HG02610 (cell line): ENCODE data around the gene ODR4.
"Not testable (repeated sequence)": the region's sequence is repeated elsewhere in the genome, so short reads cannot be mapped to it uniquely, and the experiment has no call there.

Experiments
- ATAC-seq: cut with Tn5 transposase; IDR thresholded peaks from one replicate; pipeline ENCODE4 v1.9.1; 2021; ENCODE audit warnings: mild to moderate bottlenecking, moderate library complexity; ENCODE audit not compliant: unreplicated experiment

ODR4 gene

GRCh38 chr1:186375152-186375928 is at the start of gene ODR4, which contains the start of gene TPR:
Gene ODR4, plus strand, starts transcription at chr1:186375838. Its CDS starts 3,948 bp downstream, at chr1:186379786.
Gene TPR, minus strand, starts transcription at chr1:186375253. Its CDS starts 225 bp downstream, at chr1:186375028.
- peak; percentile 87 for ATAC-seq

GRCh38 chr1:186326009-186326408 is 49.6 kb upstream of the ODR4 start:
- ATAC-seq: no peak

GRCh38 chr1:186327331-186327730 is 48.3 kb upstream of the ODR4 start:
- ATAC-seq: no peak

- no peak for ATAC-seq
These were observed 44.9 kb upstream of the ODR4 start for GRCh38 chr1:186330758-186331157.

GRCh38 chr1:186337554-186337953 is 38.1 kb upstream of the ODR4 start:
- ATAC-seq: no peak

GRCh38 chr1:186340772-186341171 is 34.9 kb upstream of the ODR4 start:
- ATAC-seq: no peak

- not testable (repeated sequence) for ATAC-seq
These were observed 27.6 kb upstream of the ODR4 start for GRCh38 chr1:186347837-186348691.

GRCh38 chr1:186374303-186375151 is 1.1 kb upstream of the ODR4 start:
- peak; percentile 25 for ATAC-seq

- ATAC-seq: no peak
These were observed 286 bp downstream of the ODR4 start for GRCh38 chr1:186375929-186376319.

GRCh38 chr1:186386725-186387383 is 11.2 kb downstream of the ODR4 start:
- no peak for ATAC-seq

- no peak for ATAC-seq
These were observed 15.3 kb downstream of the ODR4 start for GRCh38 chr1:186390925-186391324.

- ATAC-seq: no peak
These were observed 16.2 kb downstream of the ODR4 start for GRCh38 chr1:186391841-186392240.

- not testable (repeated sequence) for ATAC-seq
These were observed 17.1 kb downstream of the ODR4 start for GRCh38 chr1:186392711-186393110.

GRCh38 chr1:186401446-186401845 is 25.8 kb downstream of the ODR4 start:
- ATAC-seq: not testable (repeated sequence)

GRCh38 chr1:186403632-186404031 is 28.0 kb downstream of the ODR4 start:
- no peak for ATAC-seq

- peak; percentile 45 for ATAC-seq
These were observed 28.9 kb downstream of the ODR4 start for GRCh38 chr1:186404454-186405051.

- peak; percentile 61 for ATAC-seq
These were observed 33.5 kb downstream of the ODR4 start for GRCh38 chr1:186409091-186409490.

- ATAC-seq: no peak
These were observed 37.7 kb downstream of the ODR4 start for GRCh38 chr1:186413319-186413718.

- ATAC-seq: no peak
These were observed 42.9 kb downstream of the ODR4 start for GRCh38 chr1:186418503-186418902.

- ATAC-seq: no peak
These were observed 44.7 kb downstream of the ODR4 start for GRCh38 chr1:186420311-186420710.
